CD4-positive, alpha-beta memory T cell (primary cell): ENCODE results near the gene RBFOX2. TPM values are rescaled to one million over a fixed set of nuclear protein-coding genes. Genes with fewer than 3 reads are reported as not detected.

ENCODE experiments used
- CTCF ChIA-PET: fragments of 350-600 bp; sonication (Branson Sonifier 250); formaldehyde crosslinking; loops from one replicate; lab custom pipeline; 2021; ENCODE audit warnings: inconsistent platforms; ENCODE audit not compliant: partially characterized antibody; lab: Charles Lee
- POLR2A ChIA-PET: fragments of 350-600 bp; sonication (Branson Sonifier 250); formaldehyde crosslinking; loops from one replicate; lab custom pipeline; 2021; ENCODE audit not compliant: partially characterized antibody; lab: Charles Lee
- DNase-seq, 5 donors: peaks; one replicate each; pipeline versions ENCODE4 v3.0.0 to v3.0.0-alpha.2; 2020 to 2022; ENCODE audit warnings: mixed read lengths in 1 of 5
- H3K27ac ChIP-seq: one replicate; pipeline ENCODE4 v1.7.0; 2013; ENCODE audit warnings: low read depth, low read length
- H3K27me3 ChIP-seq: 2 replicates; pipeline ENCODE4 v1.7.0; 2013; ENCODE audit warnings: mild to moderate bottlenecking, low read length, moderate library complexity; ENCODE audit not compliant: insufficient read depth
- H3K36me3 ChIP-seq: 2 replicates; pipeline ENCODE4 v1.7.0; 2013; ENCODE audit warnings: mild to moderate bottlenecking, low read length, moderate library complexity; ENCODE audit not compliant: insufficient read depth
- H3K4me1 ChIP-seq: 2 replicates; pipeline ENCODE4 v1.7.0; 2013; ENCODE audit warnings: mild to moderate bottlenecking, low read length, moderate library complexity; ENCODE audit not compliant: insufficient read depth
- H3K4me3 ChIP-seq, 2 donors: one replicate each; pipeline ENCODE4 v1.7.0; 2013; ENCODE audit warnings: low read length in 2 of 2, mild to moderate bottlenecking in 1 of 2
- H3K9me3 ChIP-seq, 2 donors: one replicate each; pipeline ENCODE4 v1.7.0; 2013; ENCODE audit warnings: low read length in 2 of 2, control low read depth in 1 of 2; ENCODE audit not compliant: control insufficient read depth in 1 of 2
- H3K27ac Mint-ChIP-seq, 7 donors: one replicate each; pipeline ENCODE4 v1.8.0; 2020 to 2021; ENCODE audit warnings: mixed read lengths in 7 of 7, mild to moderate bottlenecking in 6 of 7, inconsistent platforms in 3 of 7, moderate library complexity in 3 of 7
- H3K27me3 Mint-ChIP-seq, 2 donors: one replicate each; pipeline ENCODE4 v1.8.0; 2020 to 2021; ENCODE audit warnings: mixed read lengths in 2 of 2
- H3K36me3 Mint-ChIP-seq, 2 donors: one replicate each; pipeline ENCODE4 v1.8.0; 2020 to 2021; ENCODE audit warnings: mixed read lengths in 2 of 2, inconsistent platforms in 1 of 2, mild to moderate bottlenecking in 1 of 2
- H3K4me1 Mint-ChIP-seq, 4 donors: one replicate each; pipeline ENCODE4 v1.8.0; 2020 to 2021; ENCODE audit warnings: mixed read lengths in 4 of 4, mild to moderate bottlenecking in 1 of 4
- H3K4me3 Mint-ChIP-seq, 8 donors: one replicate each; pipeline ENCODE4 v1.8.0; 2020 to 2021; ENCODE audit warnings: mixed read lengths in 8 of 8, mild to moderate bottlenecking in 7 of 8, moderate library complexity in 6 of 8, inconsistent platforms in 3 of 8
- H3K9me3 Mint-ChIP-seq, 8 donors: one replicate each; pipeline ENCODE4 v1.8.0; 2020 to 2021; ENCODE audit warnings: mixed read lengths in 8 of 8, mild to moderate bottlenecking in 5 of 8, inconsistent platforms in 3 of 8, moderate library complexity in 1 of 8
- intact Hi-C: fragments of 100-400 bp; cut with micrococcal nuclease; formaldehyde crosslinking; loops from one replicate; pipeline ENCODE4 v1.15.1; 2023
- polyA plus RNA-seq, 2 donors: library from polyadenylated mRNA; unstranded; fragments of 300-500 nt; fragmentation: Illumina TruSeq; gene quantifications; one replicate each; pipeline ENCODE4 v1.2.3, GENCODE V29; 2021
- total RNA-seq, 2 experiments: library from RNA; stranded (reverse); gene quantifications; one replicate each; pipeline ENCODE4 v1.2.3, GENCODE V29; 2021

RBFOX2 gene
- total and polyA plus RNA-seq, 4 experiments from 2014 or later: 0.68 to 1.3 (median 1.0) TPM

- Mint-ChIP-seq H3K4me1 (peaks cover 0 to 15% (median 0%) of the 10 kb centered on the region in 4 donors), H3K36me3 (no peaks in the 10 kb centered on the region), H3K4me3 (peak overlapping the region in 3 of 8 donors; percentile 14 to 35 (median 18)), H3K27ac (no peak overlapping the region), H3K9me3 (no peaks in the 10 kb centered on the region), H3K27me3 (peaks cover 6% of the 10 kb centered on the region in 2 donors)
- H3K9me3 ChIP-seq: no peaks in the 10 kb centered on the region
- ChIA-PET CTCF (no interaction called here), POLR2A (no interaction called here)
- no peak for DNase-seq
- no peak overlapping the region for H3K27ac ChIP-seq
- no peaks in the 10 kb centered on the region for H3K4me1 ChIP-seq
- peaks cover 3% of the 10 kb centered on the region for H3K27me3 ChIP-seq
- intact Hi-C loops: no loop called here
- H3K36me3 ChIP-seq: no peaks in the 10 kb centered on the region
- H3K4me3 ChIP-seq: no peak overlapping the region
Observed at GRCh38 chr22:35914357-35914664, 114.3 kb downstream of the RBFOX2 start.

- Mint-ChIP-seq H3K27me3 (peaks cover 6% of the 10 kb centered on the region in 2 donors), H3K4me1 (peaks cover 0 to 15% (median 0%) of the 10 kb centered on the region in 4 donors), H3K9me3 (no peaks in the 10 kb centered on the region), H3K36me3 (no peaks in the 10 kb centered on the region), H3K27ac (no peak overlapping the region), H3K4me3 (no peak overlapping the region)
- H3K4me1 ChIP-seq: no peaks in the 10 kb centered on the region
- CTCF ChIA-PET: no interaction called here
- intact Hi-C loops: no loop called here
- H3K36me3 ChIP-seq: no peaks in the 10 kb centered on the region
- no peak overlapping the region for H3K4me3 ChIP-seq
- H3K9me3 ChIP-seq: no peaks in the 10 kb centered on the region
- POLR2A ChIA-PET: no interaction called here
- no peak overlapping the region for H3K27ac ChIP-seq
- no peak for DNase-seq
- H3K27me3 ChIP-seq: peaks cover 3% of the 10 kb centered on the region
Observed at GRCh38 chr22:35913925-35914324, 114.7 kb downstream of the RBFOX2 start.

DNA sequence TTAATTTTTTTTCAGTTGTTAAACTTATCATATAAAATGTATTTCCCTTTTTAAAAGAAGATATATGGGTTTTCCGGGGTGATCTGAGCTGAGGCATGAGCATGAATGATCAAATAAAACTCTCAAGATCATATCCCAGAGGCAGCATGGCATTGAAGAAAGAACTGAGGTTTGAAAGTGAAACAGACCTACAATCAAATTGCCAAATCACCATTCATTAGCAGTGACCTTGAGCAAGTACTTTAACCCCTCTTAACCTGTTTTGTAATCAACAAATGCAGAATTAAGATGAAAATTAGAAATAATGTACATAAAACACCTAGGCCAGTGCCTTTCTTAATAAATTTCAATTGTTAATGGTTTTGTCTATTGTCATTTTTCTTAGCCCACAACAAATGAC lies 116.0 kb downstream of the RBFOX2 start:
- Mint-ChIP-seq H3K36me3 (no peaks in the 10 kb centered on the region), H3K27me3 (peaks cover 6% of the 10 kb centered on the region in 2 donors), H3K4me1 (peaks cover 0 to 15% (median 0%) of the 10 kb centered on the region in 4 donors), H3K27ac (no peak overlapping the region), H3K9me3 (no peaks in the 10 kb centered on the region), H3K4me3 (no peak overlapping the region)
- ChIA-PET CTCF (no interaction called here), POLR2A (no interaction called here)
- Histone ChIP-seq H3K4me1 (no peaks in the 10 kb centered on the region), H3K9me3 (no peaks in the 10 kb centered on the region), H3K36me3 (no peaks in the 10 kb centered on the region), H3K4me3 (no peak overlapping the region), H3K27me3 (peaks cover 3% of the 10 kb centered on the region), H3K27ac (no peak overlapping the region)
- no peak for DNase-seq
- intact Hi-C loops: no loop called here

- Histone ChIP-seq H3K9me3 (no peaks in the 10 kb centered on the region), H3K27me3 (peaks cover 3% of the 10 kb centered on the region), H3K27ac (no peak overlapping the region), H3K36me3 (no peaks in the 10 kb centered on the region), H3K4me3 (no peak overlapping the region), H3K4me1 (no peaks in the 10 kb centered on the region)
- POLR2A ChIA-PET: no interaction called here
- no peak overlapping the region for H3K4me3 Mint-ChIP-seq
- DNase-seq: no peak
- peaks cover 0 to 15% (median 0%) of the 10 kb centered on the region in 4 donors for H3K4me1 Mint-ChIP-seq
- CTCF ChIA-PET: no interaction called here
- no peak overlapping the region for H3K27ac Mint-ChIP-seq
- no peaks in the 10 kb centered on the region for H3K9me3 Mint-ChIP-seq
- peaks cover 3 to 6% of the 10 kb centered on the region in 2 donors for H3K27me3 Mint-ChIP-seq
- no peaks in the 10 kb centered on the region for H3K36me3 Mint-ChIP-seq
- intact Hi-C loops: no loop called here
Observed at GRCh38 chr22:35911877-35912276, 116.7 kb downstream of the RBFOX2 start.

GRCh38 chr22:35910926-35911325 lies 117.7 kb downstream of the RBFOX2 start:
- Mint-ChIP-seq H3K4me3 (no peak overlapping the region), H3K27ac (no peak overlapping the region), H3K4me1 (peaks cover 0 to 15% (median 0%) of the 10 kb centered on the region in 4 donors), H3K36me3 (no peaks in the 10 kb centered on the region), H3K27me3 (peaks cover 3 to 6% of the 10 kb centered on the region in 2 donors), H3K9me3 (no peaks in the 10 kb centered on the region)
- H3K4me3 ChIP-seq: no peak overlapping the region
- intact Hi-C loops: no loop called here
- peaks cover 3% of the 10 kb centered on the region for H3K27me3 ChIP-seq
- H3K36me3 ChIP-seq: no peaks in the 10 kb centered on the region
- H3K4me1 ChIP-seq: no peaks in the 10 kb centered on the region
- no peaks in the 10 kb centered on the region for H3K9me3 ChIP-seq
- ChIA-PET CTCF (no interaction called here), POLR2A (no interaction called here)
- no peak for DNase-seq
- H3K27ac ChIP-seq: no peak overlapping the region

DNA sequence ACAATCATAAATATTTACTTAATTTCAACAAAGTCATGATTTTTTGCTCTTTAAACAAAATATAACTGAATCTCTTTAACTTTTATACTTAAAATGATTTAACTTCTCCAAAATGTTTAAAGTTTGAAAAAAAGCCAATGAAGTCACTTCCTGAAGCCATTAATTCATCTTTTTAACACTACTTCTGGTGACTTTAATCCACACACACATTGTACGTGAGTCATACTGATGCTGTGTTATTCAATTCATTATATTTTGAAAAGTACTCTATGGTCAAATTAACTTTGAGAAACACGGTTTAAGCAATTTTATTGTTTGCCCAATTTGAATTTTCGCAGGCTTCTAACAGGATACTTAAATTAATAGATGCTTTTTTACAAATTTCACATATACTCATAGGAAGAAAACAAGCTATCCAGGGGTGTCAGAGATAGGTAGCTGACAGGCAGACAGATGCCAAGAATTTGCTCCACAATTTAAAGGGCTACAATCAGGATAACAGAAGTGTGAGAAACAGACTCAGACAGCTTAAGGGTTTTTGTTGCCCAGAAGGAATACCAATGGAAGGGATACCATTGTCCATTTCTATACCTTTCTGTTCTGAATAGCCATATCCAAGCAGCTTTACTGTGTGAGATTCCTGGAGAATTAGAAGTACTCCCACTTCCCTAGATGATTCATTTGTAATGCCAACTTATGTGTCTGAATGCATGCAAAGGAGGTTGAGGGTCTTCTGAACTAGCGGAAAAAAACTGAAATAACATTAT lies 118.4 kb downstream of the RBFOX2 start:
- no peak overlapping the region for H3K4me3 ChIP-seq
- ChIA-PET POLR2A (no interaction called here), CTCF (no interaction called here)
- Mint-ChIP-seq H3K27ac (no peak overlapping the region), H3K27me3 (peaks cover 3 to 6% of the 10 kb centered on the region in 2 donors), H3K4me3 (no peak overlapping the region), H3K4me1 (peaks cover 0 to 9% (median 0%) of the 10 kb centered on the region in 4 donors), H3K9me3 (no peaks in the 10 kb centered on the region), H3K36me3 (no peaks in the 10 kb centered on the region)
- intact Hi-C loops: no loop called here
- DNase-seq: no peak
- peaks cover 3% of the 10 kb centered on the region for H3K27me3 ChIP-seq
- H3K27ac ChIP-seq: no peak overlapping the region
- no peaks in the 10 kb centered on the region for H3K36me3 ChIP-seq
- no peaks in the 10 kb centered on the region for H3K4me1 ChIP-seq
- H3K9me3 ChIP-seq: no peaks in the 10 kb centered on the region

- H3K27me3 ChIP-seq: no peaks in the 10 kb centered on the region
- intact Hi-C loops: no loop called here
- Mint-ChIP-seq H3K9me3 (no peaks in the 10 kb centered on the region), H3K27me3 (peaks cover 0 to 5% of the 10 kb centered on the region in 2 donors), H3K36me3 (no peaks in the 10 kb centered on the region), H3K27ac (no peak overlapping the region), H3K4me3 (no peak overlapping the region), H3K4me1 (peaks cover 8 to 16% (median 12%) of the 10 kb centered on the region in 4 donors)
- H3K4me3 ChIP-seq: no peak overlapping the region
- ChIA-PET POLR2A (no interaction called here), CTCF (interaction anchor here (1.3 kb wide), 1 partner anchor 10 kb away, joined by 4 read pairs; no protein-coding TSS in a partner anchor)
- no peak overlapping the region for H3K27ac ChIP-seq
- DNase-seq: no peak
- no peaks in the 10 kb centered on the region for H3K9me3 ChIP-seq
- H3K36me3 ChIP-seq: no peaks in the 10 kb centered on the region
- peaks cover 6% of the 10 kb centered on the region for H3K4me1 ChIP-seq
Observed at GRCh38 chr22:35905894-35906293, 122.7 kb downstream of the RBFOX2 start.
